HG02678 (cell line): ENCODE data around the gene ALDH1L2.
A peak's percentile ranks its signal among the peaks of the same experiment; 100 is the strongest.
"Not testable (repeated sequence)": the region's sequence is repeated elsewhere in the genome, so short reads cannot be mapped to it uniquely, and the experiment has no call there.

Source experiments
- ATAC-seq: cut with Tn5 transposase; IDR thresholded peaks from one replicate; pipeline ENCODE4 v1.9.1; 2021; ENCODE audit warnings: mild to moderate bottlenecking, moderate library complexity; ENCODE audit not compliant: unreplicated experiment

Gene ALDH1L2

DNA sequence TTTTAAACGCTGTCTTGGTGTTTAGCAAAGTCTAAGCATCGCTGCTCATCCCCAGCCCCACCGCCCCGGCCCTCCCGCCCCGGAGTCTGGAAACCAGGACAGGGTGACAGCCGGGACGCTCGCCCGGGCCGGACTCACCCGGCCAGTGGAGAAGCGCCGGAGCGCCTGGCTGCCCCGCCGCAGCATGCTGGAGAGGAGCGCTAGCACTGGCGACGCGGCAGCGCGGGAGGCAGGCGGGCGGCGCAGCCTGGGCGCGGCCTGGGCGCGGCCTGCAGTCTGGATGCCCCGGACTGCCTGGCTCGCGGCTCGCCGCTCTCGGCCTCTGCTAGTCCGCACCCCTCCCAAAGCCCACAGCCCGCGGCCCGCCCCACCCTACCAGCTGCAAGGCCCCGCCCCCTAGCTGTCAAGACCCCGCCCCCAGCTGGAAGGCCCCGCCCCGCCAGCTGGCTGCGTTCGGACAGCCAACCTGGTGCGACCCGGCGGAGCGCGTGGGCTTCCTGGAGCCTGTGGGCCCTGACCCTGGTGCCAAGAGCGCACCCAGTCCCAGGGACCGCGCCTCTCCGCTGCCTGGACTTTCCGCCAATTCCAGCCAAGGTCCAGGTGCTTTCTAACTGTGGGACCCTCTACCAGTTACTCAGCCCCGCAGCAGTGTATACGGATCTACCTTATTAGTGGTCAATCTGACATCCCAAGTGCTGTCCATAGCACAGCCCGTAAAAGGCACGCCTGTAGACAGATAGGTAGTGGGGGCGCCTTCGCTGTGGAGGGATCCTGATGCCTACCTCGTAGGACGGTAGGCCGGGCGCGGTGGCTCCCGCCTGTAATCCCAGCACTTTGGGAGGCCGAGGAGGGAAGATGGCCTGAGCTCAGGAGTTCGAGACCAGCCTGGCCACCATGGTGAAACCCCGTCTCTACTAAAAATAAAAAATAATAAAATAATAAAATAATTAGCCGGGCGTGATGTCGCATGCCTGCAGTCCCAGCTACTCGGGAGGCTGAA, at the start of gene ALDH1L2:
TSS of gene ALDH1L2 (minus strand) at position 208 of the 1,000 bp plus-strand sequence. CDS start at position 186, 22 bp downstream.
- peak; percentile 83 for ATAC-seq

DNA sequence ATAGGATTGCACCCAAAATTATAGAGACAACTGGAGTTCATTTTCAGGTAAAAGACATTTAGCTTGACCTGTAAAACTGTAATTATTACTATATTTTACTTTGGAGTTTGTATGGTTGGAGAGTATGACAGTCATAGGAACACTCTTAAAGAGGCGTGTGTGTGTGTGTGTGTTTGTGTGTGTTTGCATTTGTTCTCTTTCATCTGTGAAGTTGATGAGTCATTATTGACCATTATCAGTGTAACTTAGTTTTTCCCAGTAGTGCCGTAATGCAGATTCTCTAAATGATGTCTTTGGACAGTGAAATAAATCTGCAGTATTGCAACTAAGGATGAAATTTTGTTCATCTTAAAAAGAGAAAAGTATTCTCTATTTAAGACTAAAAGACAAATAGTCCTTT, 36.3 kb upstream of the ALDH1L2 start:
- no peak for ATAC-seq

GRCh38 chr12:105116969-105117368, 32.7 kb upstream of the ALDH1L2 start:
- no peak for ATAC-seq

DNA sequence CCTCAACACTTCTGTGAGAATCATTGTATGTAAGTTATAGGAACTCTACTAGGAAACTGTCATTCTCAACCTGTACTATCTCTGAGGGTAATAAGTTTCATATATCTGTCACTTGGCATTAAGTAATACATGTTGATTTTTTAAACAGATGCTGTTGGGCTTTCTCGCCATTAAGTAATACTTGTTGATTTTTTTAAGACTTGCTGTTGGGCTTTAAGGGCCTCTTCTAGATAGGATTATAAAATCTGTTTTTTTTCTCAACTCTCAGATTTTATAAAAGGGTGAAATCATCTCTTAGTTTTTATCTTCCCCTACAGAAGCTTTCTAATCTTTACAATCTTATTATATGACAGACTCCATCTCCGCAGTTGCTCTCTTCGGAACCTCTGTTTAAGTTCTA, 28.8 kb upstream of the ALDH1L2 start:
- ATAC-seq, result no peak

DNA sequence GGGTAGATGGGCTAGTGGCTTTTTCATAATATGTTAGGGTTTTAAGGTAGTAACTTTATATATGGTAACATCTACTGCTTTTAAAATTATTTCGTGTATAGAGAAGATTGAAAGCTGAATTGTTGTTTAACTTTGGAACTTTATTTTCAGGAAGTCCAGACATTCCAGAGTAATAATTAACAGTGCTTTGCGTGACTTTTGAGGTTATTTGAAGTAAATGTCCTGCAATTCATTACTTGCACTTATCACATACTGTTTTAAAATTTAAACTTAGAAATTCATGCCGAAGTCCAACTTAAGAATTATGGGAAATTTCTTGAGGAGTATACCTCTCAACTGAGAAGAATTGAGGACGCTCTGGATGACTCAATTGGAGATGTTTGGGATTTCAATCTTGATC, 26.6 kb upstream of the ALDH1L2 start:
- ATAC-seq, result no peak

GRCh38 chr12:105109465-105110212, 25.4 kb upstream of the ALDH1L2 start:
- peak; percentile 22 for ATAC-seq

GRCh38 chr12:105107494-105108371, 23.5 kb upstream of the ALDH1L2 start, which contains the start of gene WASHC4:
Gene WASHC4, plus strand, starts transcription at chr12:105107731. Its CDS starts 70 bp downstream, at chr12:105107801.
- peak; percentile 88 for ATAC-seq

DNA sequence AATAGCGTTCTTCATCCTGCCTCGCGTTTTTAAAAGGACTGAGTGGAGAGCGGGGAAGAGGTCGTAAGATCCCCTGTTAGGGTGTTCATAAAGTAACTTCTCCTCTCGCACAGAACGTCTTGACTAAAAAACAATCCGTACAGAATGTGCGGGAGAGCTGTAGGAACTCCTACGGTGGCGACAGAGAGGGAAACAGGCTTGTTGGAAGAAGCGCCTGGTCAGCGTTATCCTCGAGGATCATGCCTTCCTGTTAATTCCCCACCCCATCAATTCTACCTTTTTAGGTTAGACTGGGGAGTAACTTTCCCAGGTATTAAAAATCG, 22.9 kb upstream of the ALDH1L2 start:
- peak; percentile 12 for ATAC-seq

- no peak for ATAC-seq
Observed at GRCh38 chr12:105106621-105107020, 22.4 kb upstream of the ALDH1L2 start.

DNA sequence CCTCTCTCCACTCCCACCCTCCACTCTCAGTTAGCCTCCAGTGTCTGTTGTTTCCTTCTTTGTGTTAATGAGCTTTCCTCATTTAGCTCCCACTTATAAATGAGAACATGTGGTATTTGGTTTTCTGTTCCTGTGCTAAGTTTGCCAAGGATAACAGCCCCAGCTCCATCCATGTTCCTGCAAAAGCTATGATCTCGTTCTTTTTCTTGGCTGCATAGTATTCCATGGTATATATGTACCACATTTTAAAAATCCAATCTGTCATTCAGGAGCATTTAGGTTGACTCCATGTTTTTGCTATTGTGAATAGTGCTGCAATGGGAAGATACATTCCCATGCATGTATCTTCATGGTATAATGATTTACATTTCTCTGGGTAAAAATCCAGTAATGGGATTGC, 20.5 kb upstream of the ALDH1L2 start:
- ATAC-seq, result no peak

GRCh38 chr12:105102673-105103072, 18.4 kb upstream of the ALDH1L2 start:
- ATAC-seq, result no peak

GRCh38 chr12:105100998-105101397, 16.7 kb upstream of the ALDH1L2 start:
- no peak for ATAC-seq

GRCh38 chr12:105100207-105100985, 16.1 kb upstream of the ALDH1L2 start:
- no peak for ATAC-seq

- no peak for ATAC-seq
Observed at GRCh38 chr12:105099356-105099755, 15.1 kb upstream of the ALDH1L2 start.

- ATAC-seq, result not testable (repeated sequence)
Observed at GRCh38 chr12:105095338-105095737, 11.1 kb upstream of the ALDH1L2 start.

DNA sequence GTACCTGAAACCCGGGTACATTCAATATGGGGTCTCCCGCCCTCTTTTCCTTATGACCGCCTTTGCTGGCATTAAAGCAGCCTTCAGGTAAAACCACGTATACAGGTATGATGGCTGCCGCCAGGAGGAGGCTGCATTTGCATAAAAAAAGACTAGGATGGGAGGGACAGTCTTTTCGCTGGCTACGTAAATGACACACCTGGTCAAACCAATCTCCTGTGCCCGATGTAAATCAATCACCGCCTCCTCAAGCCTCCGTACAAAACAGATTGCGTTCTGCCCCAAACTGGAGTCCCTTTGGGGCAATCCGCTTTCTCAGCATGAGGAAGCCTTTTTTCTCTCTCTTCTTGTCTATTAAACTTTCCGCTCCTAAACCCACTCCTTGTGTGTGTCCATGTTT, 8.1 kb upstream of the ALDH1L2 start:
- ATAC-seq, result no peak

DNA sequence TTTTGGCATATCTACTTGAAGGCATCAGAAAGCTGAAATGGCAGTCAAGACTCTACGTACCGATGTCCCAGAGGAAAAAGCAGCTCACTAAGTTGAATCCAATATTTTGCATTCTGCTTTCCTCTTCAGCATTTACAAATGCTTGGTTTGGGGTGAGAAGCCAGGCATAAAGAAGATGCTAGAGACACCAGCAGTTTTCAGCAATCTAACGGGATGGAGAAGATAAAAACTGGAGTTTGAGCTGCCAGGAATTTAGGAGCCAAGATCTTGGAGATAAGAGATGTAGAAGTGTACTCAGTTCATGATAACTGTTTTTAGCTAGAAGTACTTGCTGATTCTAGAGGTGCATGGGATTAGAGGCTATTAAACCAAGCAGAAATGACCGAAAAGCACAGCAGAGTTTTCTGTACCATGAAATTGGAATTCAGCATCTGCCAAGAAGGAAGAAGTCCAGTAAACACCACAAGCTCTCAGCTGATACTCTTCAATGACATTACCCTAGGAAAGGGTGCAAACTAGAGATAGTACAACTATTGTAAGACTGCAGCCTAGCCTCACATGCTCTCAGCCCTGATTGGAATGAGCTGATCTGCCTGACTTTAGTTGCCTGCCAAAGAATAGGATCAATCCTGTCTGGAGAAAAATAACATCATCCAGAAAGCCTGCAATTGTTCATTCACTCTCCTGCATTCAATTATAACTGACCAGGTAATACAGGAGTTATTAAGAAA, 7.4 kb upstream of the ALDH1L2 start:
- ATAC-seq, result no peak

- no peak for ATAC-seq
Observed at GRCh38 chr12:105090361-105090760, 6.1 kb upstream of the ALDH1L2 start.

DNA sequence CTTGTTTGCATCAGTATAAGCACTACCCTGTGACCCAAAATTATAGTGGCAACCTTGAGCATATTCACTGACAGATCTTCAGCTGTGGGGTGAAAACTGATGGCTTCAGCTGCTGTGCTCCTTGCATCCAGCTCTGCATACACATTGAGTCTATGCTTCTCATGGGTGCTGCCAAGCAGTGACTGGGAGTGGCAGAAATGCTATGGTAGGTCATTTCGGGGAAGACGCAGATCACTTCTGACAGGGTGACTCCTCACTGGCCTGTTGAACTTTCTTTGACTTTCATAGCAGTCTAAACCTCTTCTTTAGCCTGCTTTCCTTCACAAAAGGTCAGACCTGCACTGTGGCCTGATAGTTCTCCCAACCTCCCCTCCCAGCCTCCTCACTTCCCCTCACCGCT, 5.6 kb upstream of the ALDH1L2 start:
- no peak for ATAC-seq
